ENCODE measurements around the gene ERMN. TPM values are rescaled to one million over a fixed set of nuclear protein-coding genes. Genes with fewer than 3 reads are reported as not detected.
A peak's percentile ranks its signal among the peaks of the same experiment; 100 is the strongest.
"Not testable (repeated sequence)": the region's sequence is repeated elsewhere in the genome, so short reads cannot be mapped to it uniquely, and the experiment has no call there.

ERMN gene
- not detected in 2 replicates for total RNA-seq (2014; rRNA removed; shearing (Covaris generic))

DNA sequence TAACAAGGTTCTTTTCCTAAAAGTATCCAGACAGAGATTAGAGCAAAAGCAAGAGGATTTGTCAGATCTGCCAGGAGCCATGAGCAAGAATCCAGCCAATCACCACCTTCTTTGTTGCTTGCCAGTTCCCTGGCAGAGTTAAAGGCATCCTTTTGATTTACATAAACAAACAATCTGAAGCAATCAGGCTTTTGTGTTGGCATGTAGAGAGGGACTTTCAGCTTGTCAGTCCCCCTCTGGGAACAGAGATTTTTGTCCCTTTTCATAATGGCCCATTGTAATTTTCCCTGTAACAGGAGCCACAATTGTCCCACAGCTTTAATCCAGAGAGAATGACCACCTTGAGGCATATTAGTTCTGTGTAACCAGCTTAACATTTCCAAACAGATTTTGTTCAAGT is at the start of gene ERMN:
Gene ERMN, minus strand, starts transcription at position 39 of the 400 bp plus-strand sequence. CDS start 182 bp downstream, outside the sequence.
- in situ Hi-C loops (cut with HindIII; ENCODE audit: low sequenced_read_pairs) = no loop called here
- no peak for DNase-seq (ENCODE audit: low spot score)

GRCh38 chr2:157375384-157375783 is 49.8 kb upstream of the ERMN start:
- no peak for DNase-seq (ENCODE audit: low spot score)
- in situ Hi-C loops (cut with HindIII; ENCODE audit: low sequenced_read_pairs) = no loop called here

DNA sequence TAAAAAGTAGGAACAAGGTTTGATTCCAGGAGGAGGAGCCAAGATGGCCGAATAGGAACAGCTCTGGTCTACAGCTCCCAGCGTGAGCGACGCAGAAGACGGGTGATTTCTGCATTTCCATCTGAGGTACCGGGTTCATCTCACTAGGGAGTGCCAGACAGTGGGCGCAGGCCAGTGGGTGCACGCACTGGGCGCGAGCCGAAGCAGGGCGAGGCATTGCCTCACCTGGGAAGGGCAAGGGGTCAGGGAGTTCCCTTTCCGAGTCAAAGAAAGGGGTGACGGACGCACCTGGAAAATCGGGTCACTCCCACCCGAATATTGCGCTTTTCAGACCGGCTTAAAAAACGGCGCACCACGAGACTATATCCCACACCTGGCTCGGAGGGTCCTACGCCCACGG is 42.9 kb upstream of the ERMN start:
- in situ Hi-C loops (cut with HindIII; ENCODE audit: low sequenced_read_pairs); DNase-seq (ENCODE audit: low spot score): not testable (repeated sequence)

GRCh38 chr2:157367704-157368103 is 42.1 kb upstream of the ERMN start:
- in situ Hi-C loops (cut with HindIII; ENCODE audit: low sequenced_read_pairs) = no loop called here

DNA sequence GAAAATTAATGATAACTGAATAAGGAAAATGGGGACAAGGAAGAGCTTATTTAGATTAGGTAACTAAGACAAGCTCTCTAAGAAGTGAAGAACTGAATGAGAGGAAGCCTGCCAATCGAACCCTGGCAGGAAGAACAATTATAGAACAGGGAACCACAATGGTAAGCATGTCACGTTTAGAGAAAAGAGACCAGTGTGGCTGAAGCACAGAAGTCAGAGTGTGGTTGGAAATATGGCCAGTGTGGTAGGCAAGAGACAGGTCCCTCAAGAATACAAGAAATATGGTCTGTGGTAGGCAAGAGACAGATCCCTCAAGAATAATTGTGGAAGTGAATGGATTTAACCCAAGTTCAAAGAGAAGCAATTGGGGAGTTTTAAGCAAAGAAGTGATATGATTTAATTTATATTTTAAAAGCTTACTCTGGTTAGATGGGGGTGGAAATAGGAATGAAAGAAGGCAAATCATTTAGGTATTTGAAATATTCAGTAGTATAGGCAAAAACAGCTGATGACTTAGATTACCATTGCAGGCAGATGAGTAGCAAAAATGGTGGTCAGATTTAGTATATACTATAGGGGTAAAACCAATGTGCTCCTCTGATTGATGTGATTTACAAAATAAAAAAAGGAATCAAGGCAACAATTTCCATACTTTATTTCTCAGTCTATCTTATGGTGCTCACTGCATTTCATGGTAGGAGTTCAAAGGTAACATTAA is 38.8 kb upstream of the ERMN start:
- DNase-seq (ENCODE audit: low spot score) = no peak
- in situ Hi-C loops (cut with HindIII; ENCODE audit: low sequenced_read_pairs) = no loop called here

More at GRCh38 chr2:157367704-157368103, 42.1 kb upstream of the ERMN start:
- DNase-seq (ENCODE audit: low spot score) = no peak

GRCh38 chr2:157363612-157364101 is 38.0 kb upstream of the ERMN start:
- in situ Hi-C loops (cut with HindIII; ENCODE audit: low sequenced_read_pairs) = no loop called here
- DNase-seq (ENCODE audit: low spot score) = no peak

GRCh38 chr2:157362627-157363026 is 37.0 kb upstream of the ERMN start:
- no peak for DNase-seq (ENCODE audit: low spot score)
- in situ Hi-C loops (cut with HindIII; ENCODE audit: low sequenced_read_pairs) = no loop called here

- DNase-seq (ENCODE audit: low spot score) = no peak
- in situ Hi-C loops (cut with HindIII; ENCODE audit: low sequenced_read_pairs) = no loop called here
Observed at GRCh38 chr2:157361526-157361925, 35.9 kb upstream of the ERMN start.

- in situ Hi-C loops (cut with HindIII; ENCODE audit: low sequenced_read_pairs) = no loop called here
- DNase-seq (ENCODE audit: low spot score) = no peak
Observed at GRCh38 chr2:157359628-157360027, 34.0 kb upstream of the ERMN start.

DNA sequence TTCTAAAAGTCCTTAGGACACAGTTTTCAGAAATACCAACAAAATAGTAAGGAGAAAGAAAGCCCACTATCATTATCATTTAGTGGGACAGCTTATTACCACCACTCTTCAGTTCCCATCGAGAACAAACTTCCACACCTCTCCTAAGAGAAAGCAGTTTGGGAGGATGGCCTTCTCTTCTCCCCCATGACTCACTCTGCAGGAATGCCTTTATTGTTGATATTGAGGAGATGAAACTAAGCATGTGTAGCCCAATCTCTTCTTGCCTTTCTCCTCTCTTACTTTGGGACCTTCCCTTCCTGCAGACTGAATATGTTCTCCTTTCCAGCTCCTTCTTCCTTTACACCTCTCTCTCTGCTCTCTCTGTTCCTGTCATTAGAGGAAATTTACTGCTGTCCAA is 30.0 kb upstream of the ERMN start:
- in situ Hi-C loops (cut with HindIII; ENCODE audit: low sequenced_read_pairs) = no loop called here

DNA sequence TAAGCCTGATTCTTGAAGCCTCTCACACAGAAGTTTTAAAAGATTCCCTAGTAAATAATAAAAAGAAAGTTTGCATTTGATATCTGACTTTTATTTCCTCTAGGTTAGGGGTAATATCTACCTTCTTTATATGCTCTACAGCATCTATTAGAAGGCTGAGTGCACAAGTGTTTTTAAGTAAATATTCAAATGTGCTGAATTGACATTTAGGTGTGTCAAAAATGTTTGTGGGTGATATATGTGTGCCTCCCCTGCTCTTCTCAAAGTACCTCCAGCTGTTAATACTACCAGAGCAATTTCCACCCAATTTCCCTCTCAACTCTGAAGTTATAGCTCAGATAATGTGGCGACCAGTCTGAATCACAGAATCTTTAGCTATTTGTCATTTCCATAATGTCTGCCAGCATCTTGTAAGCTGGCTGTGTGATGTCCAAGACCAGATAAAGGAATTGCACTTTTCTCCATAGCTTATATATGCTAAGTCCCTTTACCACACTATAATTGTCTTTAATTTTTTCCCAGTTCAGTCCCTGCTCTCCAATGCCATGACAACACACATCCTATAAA is 24.4 kb upstream of the ERMN start:
- in situ Hi-C loops (cut with HindIII; ENCODE audit: low sequenced_read_pairs) = no loop called here
- no peak for DNase-seq (ENCODE audit: low spot score)

More for the DNA sequence above, 30.0 kb upstream of the ERMN start:
- DNase-seq (ENCODE audit: low spot score) = no peak

- no peak for DNase-seq (ENCODE audit: low spot score)
- in situ Hi-C loops (cut with HindIII; ENCODE audit: low sequenced_read_pairs) = no loop called here
Observed at GRCh38 chr2:157348291-157348921, 22.8 kb upstream of the ERMN start.

- in situ Hi-C loops (cut with HindIII; ENCODE audit: low sequenced_read_pairs) = no loop called here
- DNase-seq (ENCODE audit: low spot score) = no peak
Observed at GRCh38 chr2:157345647-157346389, 20.2 kb upstream of the ERMN start.

DNA sequence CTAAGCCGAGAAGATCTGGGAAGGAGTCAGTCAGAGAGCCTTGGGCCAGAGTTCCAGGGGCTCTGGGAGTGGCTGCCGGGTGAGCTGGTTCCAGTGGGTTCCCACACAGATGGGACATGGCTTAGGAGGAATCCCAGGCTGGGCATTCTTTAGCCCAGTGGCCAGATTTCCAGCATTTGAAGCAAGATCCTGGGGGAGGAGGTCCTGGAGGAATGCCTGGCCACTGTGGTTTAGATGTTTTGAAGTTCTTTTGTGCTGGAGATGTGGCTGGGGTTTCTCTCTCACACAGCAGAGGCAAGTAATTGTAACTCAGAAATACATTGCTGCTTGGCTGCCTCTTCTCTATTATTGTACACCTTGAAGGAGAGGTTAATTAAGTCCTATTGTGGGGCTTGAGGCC is 15.8 kb upstream of the ERMN start:
- DNase-seq (ENCODE audit: low spot score); in situ Hi-C loops (cut with HindIII; ENCODE audit: low sequenced_read_pairs): not testable (repeated sequence)

GRCh38 chr2:157339965-157340655 is 14.5 kb upstream of the ERMN start:
- DNase-seq (ENCODE audit: low spot score) = no peak
- in situ Hi-C loops (cut with HindIII; ENCODE audit: low sequenced_read_pairs) = no loop called here

GRCh38 chr2:157337978-157338377 is 12.4 kb upstream of the ERMN start:
- in situ Hi-C loops (cut with HindIII; ENCODE audit: low sequenced_read_pairs) = no loop called here
- no peak for DNase-seq (ENCODE audit: low spot score)

- in situ Hi-C loops (cut with HindIII; ENCODE audit: low sequenced_read_pairs) = no loop called here
- peak; percentile 48 for DNase-seq (ENCODE audit: low spot score)
Observed at GRCh38 chr2:157336137-157337010, 10.8 kb upstream of the ERMN start.

- in situ Hi-C loops (cut with HindIII; ENCODE audit: low sequenced_read_pairs) = no loop called here
- no peak for DNase-seq (ENCODE audit: low spot score)
Observed at GRCh38 chr2:157334797-157335196, 9.2 kb upstream of the ERMN start.

Measured in G401 (cell line).